T-helper 2 cell treated with Interferon-gamma antibody and Interleukin-4, amounts not matched to agents 5 μg/mL and 100 μg/mL, for 36 hours (primary cell): Measurements from ENCODE around the gene TNFAIP2.

Source experiments
- DNase-seq: peaks from one replicate; pipeline ENCODE4 v3.0.0; 2021; ENCODE audit warnings: low spot score
- H3K27ac Mint-ChIP-seq: one replicate; pipeline ENCODE4 v1.8.0; 2021; ENCODE audit warnings: mild to moderate bottlenecking, mixed read lengths
- H3K27me3 Mint-ChIP-seq: one replicate; pipeline ENCODE4 v1.8.0; 2021; ENCODE audit warnings: low read depth, mixed read lengths
- H3K36me3 Mint-ChIP-seq: one replicate; pipeline ENCODE4 v1.8.0; 2021; ENCODE audit warnings: low read depth, mixed read lengths
- H3K4me1 Mint-ChIP-seq: one replicate; pipeline ENCODE4 v1.8.0; 2021; ENCODE audit warnings: low read depth, mixed read lengths
- H3K4me3 Mint-ChIP-seq: one replicate; pipeline ENCODE4 v1.8.0; 2022; ENCODE audit warnings: mild to moderate bottlenecking, moderate library complexity, mixed read lengths
- H3K9me3 Mint-ChIP-seq: one replicate; pipeline ENCODE4 v1.8.0; 2021; ENCODE audit warnings: mixed read lengths

Gene TNFAIP2

DNA sequence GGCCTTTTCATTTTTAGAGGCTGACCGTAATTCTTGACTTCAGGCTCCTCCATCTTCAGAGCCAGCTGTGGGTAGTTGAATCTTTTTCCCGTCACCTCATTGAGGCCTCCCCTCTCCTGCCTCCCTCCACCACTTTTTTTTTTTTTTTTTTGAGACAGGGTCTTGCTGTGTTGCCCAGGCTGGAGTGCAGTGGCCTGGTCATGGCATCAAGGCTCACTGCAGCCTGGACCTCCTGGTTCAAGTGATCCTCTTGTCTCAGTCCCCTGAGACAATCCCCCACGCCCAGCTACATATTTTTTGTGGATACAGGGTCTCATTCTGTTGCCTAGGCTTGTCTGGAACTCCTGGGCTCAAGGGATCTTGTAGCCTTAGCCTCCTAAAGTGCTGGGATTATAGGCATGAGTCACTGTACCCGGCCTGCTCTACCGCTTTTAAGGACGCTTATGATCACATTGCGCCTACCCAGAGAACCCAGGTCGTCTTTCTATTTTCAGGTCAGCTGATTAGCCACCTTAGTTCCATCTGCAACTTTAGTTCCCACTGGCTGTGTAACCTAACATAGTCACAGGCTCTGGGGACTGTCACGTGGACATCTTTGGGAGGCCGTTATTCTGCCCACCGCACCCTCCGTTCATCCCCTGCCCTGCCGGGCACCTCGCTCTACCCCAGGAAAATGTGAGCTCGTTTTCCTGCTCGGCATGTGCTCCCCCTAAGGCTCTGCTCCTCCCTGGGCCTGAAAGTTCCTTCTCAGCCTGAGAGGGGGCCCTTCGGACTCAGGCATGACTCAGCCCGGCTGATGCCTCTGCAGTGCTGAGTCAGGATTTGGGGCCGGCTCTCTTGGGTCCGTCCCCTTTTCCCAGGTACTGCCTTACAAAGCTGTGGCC is 13.4 kb downstream of the TNFAIP2 start:
- H3K4me1 Mint-ChIP-seq: peaks cover 5% of the 10 kb centered on the region
- H3K27me3 Mint-ChIP-seq: peaks cover 5% of the 10 kb centered on the region
- H3K36me3 Mint-ChIP-seq: no peaks in the 10 kb centered on the region
- no peak for DNase-seq
- H3K4me3 Mint-ChIP-seq: no peak overlapping the region
- H3K27ac Mint-ChIP-seq: no peak overlapping the region
- H3K9me3 Mint-ChIP-seq: no peaks in the 10 kb centered on the region

DNA sequence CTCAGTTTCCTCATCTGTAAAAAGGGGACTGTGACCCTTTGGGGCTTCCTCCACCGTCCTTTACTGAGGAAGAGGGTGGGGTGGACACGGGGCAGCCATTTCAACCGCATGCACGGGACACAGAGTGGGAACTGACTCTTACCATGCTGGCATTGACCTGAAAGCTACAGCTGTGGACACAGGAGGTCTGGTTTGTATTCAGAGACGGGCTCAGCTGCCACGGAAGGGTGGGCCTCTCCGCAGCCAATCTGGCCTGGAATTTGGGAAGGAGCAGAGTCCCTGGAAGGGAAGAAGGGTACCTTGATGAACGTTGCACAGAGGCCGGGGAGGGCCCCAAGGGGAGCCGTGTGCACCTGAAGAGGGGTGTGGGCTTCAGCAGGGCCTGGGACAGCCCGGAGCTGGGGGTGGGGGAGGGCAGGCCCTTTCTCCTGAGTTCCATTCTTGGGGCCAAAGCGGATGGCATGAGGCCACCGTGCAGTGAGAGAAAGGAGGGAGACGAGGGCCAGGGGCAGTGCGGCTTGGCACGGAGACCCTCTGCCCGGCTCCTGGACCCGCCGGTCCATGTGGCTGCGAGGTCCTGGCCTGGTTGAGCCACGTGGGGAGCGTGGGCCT is 14.5 kb downstream of the TNFAIP2 start:
- H3K9me3 Mint-ChIP-seq: no peaks in the 10 kb centered on the region
- H3K4me1 Mint-ChIP-seq: peaks cover 5% of the 10 kb centered on the region
- no peaks in the 10 kb centered on the region for H3K36me3 Mint-ChIP-seq
- peaks cover 5% of the 10 kb centered on the region for H3K27me3 Mint-ChIP-seq
- no peak overlapping the region for H3K27ac Mint-ChIP-seq
- DNase-seq: no peak
- no peak overlapping the region for H3K4me3 Mint-ChIP-seq

- H3K27ac Mint-ChIP-seq: no peak overlapping the region
- peaks cover 5% of the 10 kb centered on the region for H3K27me3 Mint-ChIP-seq
- no peak overlapping the region for H3K4me3 Mint-ChIP-seq
- no peaks in the 10 kb centered on the region for H3K9me3 Mint-ChIP-seq
- peaks cover 5% of the 10 kb centered on the region for H3K4me1 Mint-ChIP-seq
- H3K36me3 Mint-ChIP-seq: no peaks in the 10 kb centered on the region
- DNase-seq: no peak
These were observed 15.3 kb downstream of the TNFAIP2 start for GRCh38 chr14:103138301-103139131.

- Mint-ChIP-seq H3K9me3 (no peaks in the 10 kb centered on the region), H3K36me3 (no peaks in the 10 kb centered on the region), H3K4me3 (no peak overlapping the region), H3K27ac (no peak overlapping the region), H3K27me3 (peaks cover 7% of the 10 kb centered on the region), H3K4me1 (peaks cover 5% of the 10 kb centered on the region)
- no peak for DNase-seq
These were observed 16.1 kb downstream of the TNFAIP2 start for GRCh38 chr14:103139132-103140025.

DNA sequence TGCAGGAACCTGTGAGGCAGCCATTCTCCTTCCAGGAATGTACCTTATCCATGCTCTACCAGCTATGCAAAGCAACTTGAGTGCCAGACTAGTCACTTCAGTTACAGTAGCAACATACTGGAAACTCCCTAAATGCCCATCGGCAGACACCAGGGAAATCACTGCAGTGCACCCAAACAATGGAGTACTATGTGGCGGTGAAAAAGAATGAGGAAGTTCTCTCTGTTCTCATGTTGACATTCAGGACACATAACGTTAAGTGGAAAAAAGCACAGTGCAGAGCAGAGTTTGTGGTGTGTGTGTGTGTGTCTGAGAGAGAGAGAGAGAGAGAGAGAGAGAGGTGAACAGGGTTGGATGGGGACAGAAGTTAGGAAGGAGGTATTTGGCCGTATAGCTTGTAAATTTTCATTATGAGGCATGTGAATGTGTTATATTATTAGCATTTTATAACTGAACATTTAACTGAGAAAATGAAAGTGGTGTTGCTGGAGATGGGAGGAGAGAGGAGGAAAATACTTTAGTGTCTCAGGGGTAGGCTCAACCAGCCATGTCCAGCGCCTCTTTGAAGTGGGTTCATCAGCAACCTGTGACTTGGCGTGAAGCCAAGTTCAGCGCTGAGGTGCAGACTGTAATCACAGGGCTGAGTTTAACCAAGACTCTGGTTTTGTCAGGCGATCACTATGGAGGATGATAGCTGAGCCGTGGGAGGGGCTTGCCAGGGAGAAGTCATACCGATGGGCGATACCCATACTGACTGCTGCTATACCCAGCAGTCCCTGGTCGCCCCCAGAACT is 17.3 kb downstream of the TNFAIP2 start:
- Mint-ChIP-seq H3K36me3 (no peaks in the 10 kb centered on the region), H3K27ac (no peak overlapping the region), H3K4me3 (no peak overlapping the region), H3K9me3 (no peaks in the 10 kb centered on the region), H3K4me1 (peaks cover 5% of the 10 kb centered on the region), H3K27me3 (peaks cover 7% of the 10 kb centered on the region)
- DNase-seq: no peak

DNA sequence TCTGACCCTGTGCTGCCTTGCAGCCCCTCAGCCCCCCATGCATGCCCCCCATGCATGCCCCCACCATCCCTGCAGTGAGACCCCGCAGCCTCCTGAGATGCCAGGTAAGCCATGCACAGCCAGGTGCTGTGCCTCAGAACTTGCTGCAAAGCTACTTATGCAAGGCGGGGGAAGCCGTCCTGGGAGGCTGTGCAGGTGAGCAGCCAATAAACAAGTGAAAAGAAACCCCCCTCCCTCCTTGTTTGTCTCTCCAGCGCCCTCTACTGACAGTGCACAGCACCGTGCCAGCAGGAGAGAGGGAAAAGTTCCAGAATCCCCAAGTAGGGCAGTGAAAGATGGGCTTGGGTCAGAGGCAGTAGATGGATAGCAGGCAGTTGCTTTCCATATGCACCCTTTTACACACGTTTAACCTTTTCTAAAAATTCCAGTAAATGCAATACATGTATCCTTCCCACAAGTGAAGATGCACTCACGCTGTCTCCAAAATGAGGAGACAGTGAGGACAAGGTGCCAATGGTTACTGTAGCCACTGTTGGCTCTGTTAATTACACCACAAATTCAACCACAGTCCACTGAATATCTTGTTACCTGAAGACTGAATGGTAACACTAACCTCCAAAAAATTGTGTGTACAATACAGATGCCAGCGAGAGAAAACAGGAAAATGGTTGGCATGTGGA is 18.0 kb downstream of the TNFAIP2 start:
- H3K27me3 Mint-ChIP-seq: peaks cover 7% of the 10 kb centered on the region
- no peak overlapping the region for H3K4me3 Mint-ChIP-seq
- no peak overlapping the region for H3K27ac Mint-ChIP-seq
- H3K9me3 Mint-ChIP-seq: no peaks in the 10 kb centered on the region
- no peaks in the 10 kb centered on the region for H3K36me3 Mint-ChIP-seq
- peaks cover 5% of the 10 kb centered on the region for H3K4me1 Mint-ChIP-seq
- no peak for DNase-seq

DNA sequence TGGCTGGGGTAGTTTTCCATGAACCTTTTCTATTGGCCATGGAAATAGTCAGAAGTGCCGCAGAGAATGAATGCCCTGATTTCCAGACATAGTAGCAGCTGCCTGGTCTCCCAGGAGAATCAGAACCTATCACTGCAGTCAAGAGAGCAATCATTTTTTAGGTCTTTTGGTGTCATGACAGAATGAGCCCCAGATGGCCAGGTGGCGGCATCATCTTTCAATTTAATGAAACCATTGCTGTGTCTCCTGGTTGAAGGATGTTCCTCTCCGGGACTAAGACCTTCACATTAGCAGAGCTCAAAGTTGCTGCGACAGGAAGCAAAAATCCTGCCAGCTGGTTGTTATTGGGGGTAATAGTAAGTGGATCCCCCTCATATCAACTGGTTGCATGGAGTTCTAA is 18.8 kb downstream of the TNFAIP2 start:
- H3K9me3 Mint-ChIP-seq: no peaks in the 10 kb centered on the region
- no peak overlapping the region for H3K27ac Mint-ChIP-seq

DNA sequence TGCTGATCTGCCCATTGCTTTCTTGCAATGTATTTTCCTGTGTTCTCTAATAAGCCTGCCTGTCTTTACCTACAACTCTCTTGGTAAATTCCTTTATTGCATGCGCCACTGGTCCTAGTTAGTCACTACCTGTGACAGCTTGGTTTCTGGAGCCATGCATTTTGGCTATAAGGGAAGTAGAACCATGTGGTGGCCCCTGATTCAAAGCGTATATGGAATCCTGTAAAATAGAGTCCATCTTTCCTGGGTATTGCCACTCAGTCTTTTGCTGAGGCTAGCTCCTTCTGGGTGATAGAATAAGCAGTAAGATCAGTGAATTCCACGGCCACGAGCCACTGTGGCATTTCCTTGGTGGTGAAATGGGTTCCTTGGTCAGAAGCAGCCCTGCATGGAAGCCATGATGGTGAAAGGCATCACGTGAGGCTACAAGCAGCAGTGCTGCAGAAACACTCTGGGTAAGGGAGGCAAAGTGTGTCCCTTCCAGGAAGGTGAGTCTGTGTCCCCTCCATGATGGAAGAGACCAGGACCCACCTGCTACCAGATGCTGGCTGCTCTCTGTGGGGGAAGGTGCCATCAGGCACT is 19.6 kb downstream of the TNFAIP2 start:
- H3K36me3 Mint-ChIP-seq: no peaks in the 10 kb centered on the region
- H3K27ac Mint-ChIP-seq: no peak overlapping the region
- no peak for DNase-seq
- H3K4me1 Mint-ChIP-seq: peaks cover 5% of the 10 kb centered on the region
- no peaks in the 10 kb centered on the region for H3K9me3 Mint-ChIP-seq
- H3K4me3 Mint-ChIP-seq: no peak overlapping the region
- H3K27me3 Mint-ChIP-seq: peaks cover 5% of the 10 kb centered on the region

More for the DNA sequence above, 18.8 kb downstream of the TNFAIP2 start:
- Mint-ChIP-seq H3K4me1 (peaks cover 5% of the 10 kb centered on the region), H3K27me3 (peaks cover 7% of the 10 kb centered on the region), H3K4me3 (no peak overlapping the region), H3K36me3 (no peaks in the 10 kb centered on the region)
- no peak for DNase-seq

- Mint-ChIP-seq H3K36me3 (no peaks in the 10 kb centered on the region), H3K9me3 (no peaks in the 10 kb centered on the region), H3K27me3 (peaks cover 5% of the 10 kb centered on the region), H3K4me1 (peaks cover 5% of the 10 kb centered on the region), H3K27ac (no peak overlapping the region), H3K4me3 (no peak overlapping the region)
- no peak for DNase-seq
These were observed 20.2 kb downstream of the TNFAIP2 start for GRCh38 chr14:103143506-103143905.

GRCh38 chr14:103144085-103144484 is 20.8 kb downstream of the TNFAIP2 start:
- Mint-ChIP-seq H3K4me3 (no peak overlapping the region), H3K36me3 (no peaks in the 10 kb centered on the region), H3K27ac (no peak overlapping the region), H3K27me3 (peaks cover 5% of the 10 kb centered on the region), H3K4me1 (peaks cover 5% of the 10 kb centered on the region), H3K9me3 (no peaks in the 10 kb centered on the region)
- no peak for DNase-seq

- Mint-ChIP-seq H3K27ac (no peak overlapping the region), H3K4me3 (no peak overlapping the region), H3K27me3 (peaks cover 2% of the 10 kb centered on the region), H3K36me3 (no peaks in the 10 kb centered on the region), H3K4me1 (no peaks in the 10 kb centered on the region), H3K9me3 (no peaks in the 10 kb centered on the region)
- no peak for DNase-seq
These were observed 23.0 kb downstream of the TNFAIP2 start for GRCh38 chr14:103146141-103146709.
